Measurements from ENCODE around the gene IQCH. TPM values are rescaled to one million over a fixed set of nuclear protein-coding genes. Genes with fewer than 3 reads are reported as not detected.
"Not testable (repeated sequence)": the region's sequence is repeated elsewhere in the genome, so short reads cannot be mapped to it uniquely, and the experiment has no call there.

IQCH gene
- total and polyA plus RNA-seq, 2 donors from 2014 or later = 3.2 to 7.7 TPM

DNA sequence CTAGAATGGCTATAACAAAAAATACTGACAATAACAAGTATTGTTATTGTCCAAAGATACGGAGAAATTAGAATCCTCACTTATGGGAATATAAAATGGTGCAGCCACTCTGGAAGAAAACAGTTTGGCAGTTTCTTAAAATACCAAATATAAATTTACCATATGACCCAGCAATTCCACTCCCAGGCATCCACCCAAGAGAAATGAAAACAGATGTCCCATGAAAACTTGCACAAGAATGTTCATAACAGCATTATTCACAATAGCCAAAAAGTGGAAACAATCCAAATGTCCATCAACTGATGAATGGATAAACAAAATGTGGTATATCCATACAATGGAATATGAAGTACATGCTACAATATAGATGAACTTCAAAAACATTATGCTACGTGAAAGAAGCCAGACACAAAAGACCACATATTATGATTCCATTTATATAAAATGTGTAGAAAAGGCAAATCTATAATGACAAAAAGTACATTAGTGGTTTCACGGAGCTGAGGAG, 9.6 kb upstream of the IQCH start:
- no peak overlapping the region for H3K9ac ChIP-seq (ENCODE audit: low read length in 3 of 3)
- H3K4me1 ChIP-seq (ENCODE audit: control insufficient read depth in 2 of 3, insufficient read depth in 2 of 3, low read depth in 1 of 3, low read length in 3 of 3) = no peaks in the 10 kb centered on the region
- no peak for DNase-seq
- FAIRE-seq = no peak
- no peaks in the 10 kb centered on the region for H3K27me3 ChIP-seq (ENCODE audit: control insufficient read depth, insufficient read depth, low read length)
- no peak overlapping the region for H3K27ac ChIP-seq (ENCODE audit: low read depth in 2 of 2, low read length in 2 of 2)
- no peaks in the 10 kb centered on the region for H3K9me3 ChIP-seq (ENCODE audit: control insufficient read depth in 2 of 3, insufficient read depth in 1 of 3, low read length in 3 of 3)
- no peak overlapping the region for H3K4me3 ChIP-seq (ENCODE audit: low read length in 3 of 3)
- intact Hi-C loops (cut with DNase I) = no loop called here
- TF ChIP-seq, protein P1, sequence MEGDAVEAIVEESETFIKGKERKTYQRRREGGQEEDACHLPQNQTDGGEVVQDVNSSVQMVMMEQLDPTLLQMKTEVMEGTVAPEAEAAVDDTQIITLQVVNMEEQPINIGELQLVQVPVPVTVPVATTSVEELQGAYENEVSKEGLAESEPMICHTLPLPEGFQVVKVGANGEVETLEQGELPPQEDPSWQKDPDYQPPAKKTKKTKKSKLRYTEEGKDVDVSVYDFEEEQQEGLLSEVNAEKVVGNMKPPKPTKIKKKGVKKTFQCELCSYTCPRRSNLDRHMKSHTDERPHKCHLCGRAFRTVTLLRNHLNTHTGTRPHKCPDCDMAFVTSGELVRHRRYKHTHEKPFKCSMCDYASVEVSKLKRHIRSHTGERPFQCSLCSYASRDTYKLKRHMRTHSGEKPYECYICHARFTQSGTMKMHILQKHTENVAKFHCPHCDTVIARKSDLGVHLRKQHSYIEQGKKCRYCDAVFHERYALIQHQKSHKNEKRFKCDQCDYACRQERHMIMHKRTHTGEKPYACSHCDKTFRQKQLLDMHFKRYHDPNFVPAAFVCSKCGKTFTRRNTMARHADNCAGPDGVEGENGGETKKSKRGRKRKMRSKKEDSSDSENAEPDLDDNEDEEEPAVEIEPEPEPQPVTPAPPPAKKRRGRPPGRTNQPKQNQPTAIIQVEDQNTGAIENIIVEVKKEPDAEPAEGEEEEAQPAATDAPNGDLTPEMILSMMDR (IDR thresholded peaks at IDR 0.05; ENCODE audit: borderline replicate concordance, extremely low read depth, insufficient read depth) = no peak
- no peaks in the 10 kb centered on the region for H3K36me3 ChIP-seq (ENCODE audit: control insufficient read depth in 2 of 3, insufficient read depth in 3 of 3, low read length in 3 of 3)

DNA sequence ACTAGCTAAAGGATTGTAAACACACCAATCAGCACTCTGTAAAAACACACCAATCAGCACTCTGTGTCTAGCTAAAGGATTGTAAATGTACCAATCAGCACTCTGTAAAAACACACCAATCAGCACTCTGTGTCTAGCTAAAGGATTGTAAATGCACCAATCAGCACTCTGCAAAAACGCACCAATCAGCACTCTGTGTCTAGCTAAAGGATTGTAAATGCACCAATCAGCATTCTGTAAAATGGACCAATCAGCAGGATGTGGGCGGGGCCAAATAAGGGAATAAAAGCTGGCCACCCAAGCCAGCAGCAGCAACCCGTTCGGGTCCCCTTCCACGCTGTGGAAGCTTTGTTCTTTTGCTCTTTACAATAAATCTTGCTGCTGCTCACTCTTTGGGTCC, 8.0 kb upstream of the IQCH start:
- H3K27me3 ChIP-seq (ENCODE audit: control insufficient read depth, insufficient read depth, low read length); DNase-seq; FAIRE-seq; H3K9me3 ChIP-seq (ENCODE audit: control insufficient read depth in 2 of 3, insufficient read depth in 1 of 3, low read length in 3 of 3); H3K36me3 ChIP-seq (ENCODE audit: control insufficient read depth in 2 of 3, insufficient read depth in 3 of 3, low read length in 3 of 3); intact Hi-C loops (cut with DNase I); H3K4me3 ChIP-seq (ENCODE audit: low read length in 3 of 3); H3K9ac ChIP-seq (ENCODE audit: low read length in 3 of 3); H3K27ac ChIP-seq (ENCODE audit: low read depth in 2 of 2, low read length in 2 of 2); H3K4me1 ChIP-seq (ENCODE audit: control insufficient read depth in 2 of 3, insufficient read depth in 2 of 3, low read depth in 1 of 3, low read length in 3 of 3): not testable (repeated sequence)

DNA sequence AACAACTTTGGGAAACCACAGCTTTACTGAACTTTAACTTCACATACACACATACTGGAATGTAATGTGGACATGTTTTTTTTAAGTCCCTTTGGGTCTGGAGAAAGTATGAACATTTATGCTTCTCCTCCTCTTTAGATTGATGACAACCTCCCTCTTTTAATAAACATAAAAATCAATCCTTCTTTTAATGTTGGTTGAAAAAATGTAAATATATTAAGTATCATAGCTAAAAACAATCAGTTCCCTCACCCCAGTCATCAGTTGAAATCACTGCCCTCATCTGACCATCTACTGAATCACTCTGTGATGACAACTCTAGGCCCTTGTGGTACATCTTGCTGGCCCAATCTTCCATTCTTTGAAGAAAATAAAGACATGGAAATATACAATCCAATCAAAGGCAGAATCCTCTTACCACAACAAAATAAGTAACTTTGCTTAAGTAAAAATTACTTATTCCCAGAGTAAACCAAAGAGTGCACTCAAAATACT, 6.5 kb upstream of the IQCH start:
- H3K9me3 ChIP-seq (ENCODE audit: control insufficient read depth in 2 of 3, insufficient read depth in 1 of 3, low read length in 3 of 3) = no peaks in the 10 kb centered on the region
- no peak overlapping the region for H3K4me3 ChIP-seq (ENCODE audit: low read length in 3 of 3)
- no peak overlapping the region for H3K9ac ChIP-seq (ENCODE audit: low read length in 3 of 3)
- intact Hi-C loops (cut with DNase I) = no loop called here
- H3K27ac ChIP-seq (ENCODE audit: low read depth in 2 of 2, low read length in 2 of 2) = no peak overlapping the region
- DNase-seq = no peak
- H3K4me1 ChIP-seq (ENCODE audit: control insufficient read depth in 2 of 3, insufficient read depth in 2 of 3, low read depth in 1 of 3, low read length in 3 of 3) = peaks cover 0 to 4% (median 0%) of the 10 kb centered on the region in 3 donors
- TF ChIP-seq, protein P1 (IDR thresholded peaks at IDR 0.05; ENCODE audit: borderline replicate concordance, extremely low read depth, insufficient read depth) = no peak
- no peaks in the 10 kb centered on the region for H3K27me3 ChIP-seq (ENCODE audit: control insufficient read depth, insufficient read depth, low read length)
- no peak for FAIRE-seq
- H3K36me3 ChIP-seq (ENCODE audit: control insufficient read depth in 2 of 3, insufficient read depth in 3 of 3, low read length in 3 of 3) = no peaks in the 10 kb centered on the region

DNA sequence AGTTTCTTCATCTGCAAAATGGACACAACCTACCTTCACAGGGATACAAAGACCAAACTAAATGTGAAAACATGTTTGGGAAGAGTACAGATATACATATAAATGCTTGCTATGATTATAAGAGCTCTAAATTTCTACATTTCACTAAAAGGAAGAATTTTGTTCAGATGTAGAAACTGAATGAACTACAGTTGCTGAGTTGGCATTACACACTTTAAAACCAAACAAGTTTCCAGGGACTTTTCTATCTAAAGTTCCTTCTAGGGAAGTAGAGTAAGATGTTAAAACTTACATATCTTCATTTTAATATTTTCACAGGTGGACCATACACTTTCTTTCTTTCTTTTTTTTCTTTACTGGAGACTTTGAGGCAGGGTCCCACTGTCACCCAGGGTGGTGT, 4.8 kb upstream of the IQCH start:
- H3K27ac ChIP-seq (ENCODE audit: low read depth in 2 of 2, low read length in 2 of 2) = no peak overlapping the region
- TF ChIP-seq, protein P1 (IDR thresholded peaks at IDR 0.05; ENCODE audit: borderline replicate concordance, extremely low read depth, insufficient read depth) = no peak
- intact Hi-C loops (cut with DNase I) = no loop called here
- FAIRE-seq (no peak), DNase-seq (no peak)
- H3K9ac ChIP-seq (ENCODE audit: low read length in 3 of 3) = no peak overlapping the region
- H3K36me3 ChIP-seq (ENCODE audit: control insufficient read depth in 2 of 3, insufficient read depth in 3 of 3, low read length in 3 of 3) = no peaks in the 10 kb centered on the region
- H3K9me3 ChIP-seq (ENCODE audit: control insufficient read depth in 2 of 3, insufficient read depth in 1 of 3, low read length in 3 of 3) = no peaks in the 10 kb centered on the region
- H3K4me3 ChIP-seq (ENCODE audit: low read length in 3 of 3) = no peak overlapping the region
- no peaks in the 10 kb centered on the region for H3K27me3 ChIP-seq (ENCODE audit: control insufficient read depth, insufficient read depth, low read length)
- peaks cover 0 to 4% (median 3%) of the 10 kb centered on the region in 3 donors for H3K4me1 ChIP-seq (ENCODE audit: control insufficient read depth in 2 of 3, insufficient read depth in 2 of 3, low read depth in 1 of 3, low read length in 3 of 3)
